ENCODE data around the gene CD200R1.
"Not testable (repeated sequence)": the region's sequence is repeated elsewhere in the genome, so short reads cannot be mapped to it uniquely, and the experiment has no call there.

CD200R1 gene

DNA sequence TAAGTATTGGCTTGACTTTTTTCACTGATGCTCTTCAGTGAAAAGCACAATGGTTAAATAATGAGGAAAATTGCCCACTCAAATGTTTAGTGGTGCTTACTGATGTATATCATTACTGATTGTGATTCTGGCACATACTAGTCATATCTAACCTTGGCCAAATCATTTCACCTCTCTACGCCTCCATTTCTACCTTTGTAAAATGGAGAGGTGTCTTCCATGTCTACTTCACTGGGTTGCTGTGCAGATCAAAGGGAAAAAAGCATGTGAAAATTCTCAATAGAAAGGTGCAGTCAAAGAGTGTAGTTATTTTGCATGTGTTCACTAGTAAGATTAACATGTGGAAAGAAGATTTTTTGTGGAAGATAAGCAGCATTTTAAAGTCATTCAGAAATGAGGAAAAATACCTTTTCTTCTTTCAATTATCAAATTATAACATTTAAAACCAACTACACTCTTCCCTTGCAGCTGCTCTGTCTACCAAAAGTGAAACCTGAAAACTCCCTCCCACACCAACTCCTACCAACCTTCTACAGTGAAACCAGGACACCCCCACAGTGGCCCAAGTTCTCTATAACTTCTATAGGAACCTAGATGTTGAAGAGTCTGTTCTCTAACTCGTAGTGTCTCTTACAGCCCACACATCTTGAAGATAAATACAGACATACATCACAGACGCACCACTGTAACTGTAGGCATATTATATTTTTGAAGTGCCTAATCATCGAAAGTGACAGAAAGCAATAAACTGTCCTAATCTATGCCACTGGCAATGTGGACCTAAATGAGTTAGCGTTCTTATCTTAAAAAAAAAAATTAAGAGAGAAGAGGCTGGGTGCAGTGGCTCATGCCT is 1.4 kb downstream of the CD200R1 start:
- DNase-seq, result no peak

DNA sequence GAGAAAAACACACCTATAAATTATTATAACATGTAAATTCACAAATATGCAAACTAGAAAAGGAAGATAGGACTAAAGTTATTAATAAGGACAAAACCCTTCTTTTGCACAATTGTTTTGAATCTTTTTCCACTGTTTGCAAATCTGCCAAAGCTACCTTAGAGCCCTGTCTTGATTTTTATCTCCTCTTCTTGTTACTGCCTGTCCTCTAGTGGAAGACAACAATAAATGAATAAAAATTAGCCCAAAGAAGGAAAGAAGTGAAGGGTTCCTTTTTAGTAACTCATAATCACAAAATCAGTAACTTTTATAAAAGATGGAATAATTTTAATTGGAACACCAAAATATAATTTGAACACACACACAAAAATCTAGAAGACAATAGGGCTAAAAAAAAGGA is 2.7 kb downstream of the CD200R1 start:
- no peak for DNase-seq

DNA sequence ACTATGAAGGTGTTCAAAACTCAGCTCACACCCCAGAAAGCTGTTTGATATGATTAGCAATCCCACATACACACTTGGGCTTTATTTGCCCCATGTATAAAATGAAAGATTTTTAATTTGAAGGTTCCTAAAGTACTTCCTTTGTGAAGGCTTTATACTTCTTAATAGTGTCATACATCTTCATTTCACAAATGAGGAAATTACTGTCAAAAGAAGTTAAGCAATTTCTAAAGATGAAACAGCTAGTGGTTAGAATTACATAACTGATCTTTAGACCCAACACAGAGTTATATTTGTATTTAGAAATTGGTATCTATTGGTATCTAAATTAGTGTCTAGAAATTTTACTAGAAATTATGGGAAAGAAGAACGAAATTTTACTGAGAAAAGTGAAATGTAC is 7.1 kb downstream of the CD200R1 start:
- DNase-seq, result no peak

DNA sequence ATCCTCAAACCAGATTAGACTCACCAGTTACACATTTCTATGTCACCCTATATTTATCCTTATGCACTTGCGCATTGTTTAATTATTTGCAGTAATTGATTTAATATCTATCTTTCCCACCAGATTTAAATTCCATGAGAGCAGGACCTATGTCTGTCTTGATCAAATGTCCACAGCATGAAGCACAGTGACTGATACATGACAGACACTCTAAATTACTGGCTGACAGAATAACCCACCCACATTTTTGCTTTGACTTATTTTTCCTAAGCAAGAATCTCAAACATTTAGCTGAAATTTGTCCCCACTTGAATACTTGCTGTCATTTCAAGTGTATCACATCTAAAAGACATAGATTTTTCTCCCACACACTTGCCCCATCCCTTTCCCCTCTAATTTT is 7.5 kb downstream of the CD200R1 start:
- DNase-seq, result no peak

DNA sequence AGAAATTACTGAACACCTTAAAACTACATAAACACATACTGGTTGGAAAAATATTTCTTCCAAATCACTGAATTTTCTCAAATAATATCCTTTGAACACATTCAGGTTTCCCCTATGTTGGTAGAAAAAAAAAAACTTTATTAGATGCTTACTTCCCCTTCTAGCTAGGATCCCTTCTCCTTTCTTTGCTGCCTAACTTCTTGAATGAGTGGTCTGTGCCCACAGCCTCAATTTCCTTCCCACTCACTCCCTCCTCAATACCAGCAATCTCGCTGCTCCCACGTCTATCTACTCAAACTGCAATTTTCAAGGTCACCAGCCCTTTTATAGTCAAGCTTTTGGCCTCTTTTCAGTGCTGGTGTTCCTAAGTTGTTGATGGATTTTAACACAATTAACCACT is 8.3 kb downstream of the CD200R1 start:
- no peak for DNase-seq

DNA sequence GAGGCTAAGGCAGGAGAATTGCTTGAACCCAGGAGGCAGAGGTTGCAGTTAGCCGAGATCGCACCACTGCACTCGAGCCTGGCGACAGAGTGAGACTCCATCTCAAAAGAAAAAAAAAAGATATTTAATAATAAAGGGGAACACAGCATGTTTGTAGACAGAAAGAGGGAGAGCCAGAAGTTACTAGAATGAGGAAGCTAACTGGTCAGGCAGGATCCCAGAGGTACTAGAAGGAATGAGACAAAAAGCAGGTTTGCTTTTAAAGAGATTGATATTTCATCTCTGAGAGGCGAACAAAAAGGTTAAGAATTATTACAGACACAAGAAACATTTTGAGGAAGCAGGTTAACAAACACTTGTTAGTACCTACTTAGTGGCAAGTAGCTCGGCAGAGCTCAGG is 9.2 kb downstream of the CD200R1 start:
- no peak for DNase-seq

DNA sequence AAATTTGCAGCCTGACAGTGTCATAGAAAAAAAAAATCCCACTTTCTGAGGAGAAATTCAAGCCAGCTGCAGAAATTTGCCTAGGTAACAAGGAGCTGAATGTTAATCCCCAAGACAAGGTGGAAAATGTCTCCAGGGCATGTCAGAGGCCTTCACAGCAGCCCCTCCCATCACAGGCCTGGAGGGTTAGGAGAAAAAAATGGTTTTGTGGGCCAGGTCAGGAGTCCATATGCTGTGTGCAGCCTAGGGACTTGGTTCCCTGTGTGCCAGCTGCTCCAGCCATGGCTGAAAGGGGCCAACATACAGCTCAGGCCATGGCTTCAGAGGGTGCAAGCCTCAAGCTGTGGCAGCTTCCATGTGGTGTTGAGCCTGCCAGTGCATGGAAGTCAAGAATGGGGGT is 11.2 kb downstream of the CD200R1 start:
- DNase-seq, result no peak

DNA sequence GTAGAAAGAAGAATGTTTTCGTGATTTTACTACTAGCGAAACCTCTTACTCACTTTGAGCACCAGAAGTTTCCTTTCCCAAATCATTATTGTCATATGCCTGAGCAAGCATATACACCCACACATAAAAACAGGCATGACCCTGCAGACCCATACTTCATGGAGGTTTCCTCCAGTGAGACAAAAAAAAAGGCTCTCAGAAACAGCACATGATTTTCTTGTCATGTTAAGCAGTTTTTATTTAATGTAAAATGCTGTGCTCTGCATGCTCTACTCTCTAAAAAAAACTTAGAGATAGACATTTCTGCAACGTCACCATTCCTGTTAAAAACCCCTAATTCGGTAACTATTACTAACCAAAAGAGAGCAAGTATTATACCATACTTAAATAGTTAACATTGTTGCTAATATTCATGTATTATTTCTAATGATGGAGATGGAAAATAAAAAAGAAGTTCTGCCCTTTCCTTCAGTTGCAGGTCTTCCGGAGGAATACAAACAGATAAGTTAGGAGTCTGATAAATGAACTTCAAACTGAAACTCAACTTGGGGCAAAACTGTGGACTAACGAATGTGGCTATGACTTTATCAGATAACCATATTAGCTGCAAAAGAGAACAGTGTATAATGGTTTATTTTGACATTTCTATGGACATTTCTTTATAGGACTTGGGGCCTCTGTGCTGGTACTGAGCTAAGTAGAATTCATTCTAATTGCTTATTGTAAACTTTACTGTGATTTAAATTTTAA is 15.9 kb downstream of the CD200R1 start:
- DNase-seq, result no peak

DNA sequence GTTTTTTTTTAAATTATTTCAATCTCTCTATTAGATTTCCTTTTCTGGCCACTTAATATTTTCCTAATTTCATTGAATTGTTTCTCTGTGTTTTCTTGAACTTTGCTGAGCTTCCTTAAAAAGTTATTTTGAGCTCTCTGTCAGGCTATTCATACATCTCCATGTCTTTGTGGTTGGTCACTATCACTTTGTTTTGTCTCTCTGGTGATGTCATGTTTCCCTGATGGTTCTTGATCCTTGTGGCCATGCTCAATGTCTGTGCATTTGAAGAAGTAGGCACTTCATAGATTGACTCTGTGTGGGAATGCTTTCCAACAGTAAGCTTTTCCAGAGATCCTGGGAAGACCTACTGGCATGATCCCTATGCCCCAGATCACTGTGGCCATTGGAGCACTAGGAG is 18.6 kb downstream of the CD200R1 start:
- no peak for DNase-seq

DNA sequence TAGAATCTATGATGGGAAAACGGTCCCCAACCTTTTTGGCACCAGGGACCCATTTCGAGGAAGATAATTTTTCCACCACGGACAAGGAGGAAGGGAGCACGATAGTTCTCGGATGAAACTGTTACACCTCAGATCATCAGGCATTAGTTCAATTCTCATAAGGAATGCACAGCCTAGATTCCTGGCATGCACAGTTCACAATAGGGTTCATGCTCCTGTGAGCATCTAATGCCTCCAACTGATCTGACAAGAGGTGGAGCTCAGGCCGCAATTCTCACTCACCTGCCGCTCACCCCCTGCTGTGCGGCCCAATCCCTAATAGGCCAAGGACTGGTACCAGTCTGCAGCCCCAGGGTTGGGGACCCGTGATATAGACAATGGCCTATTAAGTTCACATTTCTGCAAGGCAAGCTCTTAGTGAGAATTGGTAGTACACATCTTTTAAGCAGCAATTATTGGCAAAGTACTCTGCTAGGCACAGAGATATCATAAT is 26.5 kb downstream of the CD200R1 start:
- no peak for DNase-seq

DNA sequence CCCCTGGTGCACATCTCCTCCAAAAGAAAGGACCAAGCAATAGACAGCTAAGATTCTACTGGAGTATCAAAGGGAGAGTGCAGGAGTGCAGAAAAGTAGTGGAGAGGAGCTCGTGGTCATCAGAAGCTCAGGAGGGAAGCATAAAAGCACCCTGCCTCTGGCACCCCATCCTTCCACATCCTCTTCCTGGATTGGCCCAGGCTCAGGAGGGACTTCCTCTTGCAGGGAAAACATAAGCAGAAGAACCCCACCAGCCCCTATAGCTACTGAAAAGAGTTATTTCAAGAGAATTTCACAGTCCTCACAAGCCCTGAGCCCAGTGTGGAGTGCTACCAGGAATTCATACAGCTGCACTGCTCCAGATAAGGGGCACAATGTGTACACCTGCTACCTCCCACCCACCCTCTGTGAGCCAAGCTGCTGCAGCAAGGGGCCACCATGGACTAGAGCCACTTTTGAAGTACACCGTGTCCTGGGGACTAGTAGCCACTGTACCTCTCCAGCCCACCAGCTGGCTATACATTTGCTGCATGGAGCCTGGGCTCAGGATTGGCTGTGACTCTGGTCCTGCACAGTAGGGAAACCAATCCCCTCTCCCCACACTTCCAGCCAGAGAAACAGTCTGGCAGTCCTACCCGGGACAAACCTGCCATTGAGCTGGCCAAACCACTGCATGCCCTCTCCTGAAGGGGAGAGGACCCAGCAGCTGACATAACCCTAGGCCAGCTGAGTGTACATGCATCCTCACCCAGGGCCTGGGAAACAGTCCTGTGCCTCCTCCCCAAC is 43.0 kb downstream of the CD200R1 start:
- DNase-seq, result no peak

DNA sequence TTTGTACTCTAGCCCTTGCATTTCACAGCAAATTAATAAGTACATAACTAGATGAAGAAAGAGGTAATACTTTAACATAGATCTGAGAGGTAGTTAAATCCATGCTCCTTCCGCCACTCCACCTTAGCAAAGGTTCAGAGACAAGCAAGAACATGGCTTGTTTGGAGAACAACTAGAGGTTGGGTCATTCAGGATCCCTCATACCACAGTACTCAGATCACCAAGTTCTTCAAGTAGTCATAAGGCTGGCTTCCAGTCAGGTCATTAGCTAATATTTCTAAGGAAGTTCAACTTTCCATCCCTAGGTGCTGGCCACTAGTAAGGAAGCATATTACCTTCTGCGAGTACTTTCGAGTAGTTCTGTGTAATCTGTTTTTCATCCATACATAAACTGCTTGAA is 44.1 kb downstream of the CD200R1 start:
- no peak for DNase-seq

DNA sequence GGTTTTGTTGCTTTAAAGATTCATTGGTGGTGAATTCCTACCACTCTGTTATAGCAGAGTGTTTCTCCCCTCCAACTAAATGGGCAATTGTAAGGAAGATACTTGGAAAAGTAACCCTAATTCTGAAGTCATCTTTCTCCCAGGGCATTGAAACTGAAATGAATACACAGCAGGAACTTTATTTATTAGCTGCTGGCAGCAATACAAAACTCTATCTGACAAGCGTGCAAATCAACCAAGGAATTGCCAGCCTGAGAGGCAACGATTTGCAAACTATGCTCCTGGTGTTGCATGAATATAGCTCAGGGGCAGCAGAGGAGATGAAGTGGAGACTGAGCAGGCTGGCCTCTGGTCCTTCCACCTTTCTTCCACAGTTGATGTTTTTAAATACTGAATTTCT is 48.9 kb downstream of the CD200R1 start:
- no peak for DNase-seq

DNA sequence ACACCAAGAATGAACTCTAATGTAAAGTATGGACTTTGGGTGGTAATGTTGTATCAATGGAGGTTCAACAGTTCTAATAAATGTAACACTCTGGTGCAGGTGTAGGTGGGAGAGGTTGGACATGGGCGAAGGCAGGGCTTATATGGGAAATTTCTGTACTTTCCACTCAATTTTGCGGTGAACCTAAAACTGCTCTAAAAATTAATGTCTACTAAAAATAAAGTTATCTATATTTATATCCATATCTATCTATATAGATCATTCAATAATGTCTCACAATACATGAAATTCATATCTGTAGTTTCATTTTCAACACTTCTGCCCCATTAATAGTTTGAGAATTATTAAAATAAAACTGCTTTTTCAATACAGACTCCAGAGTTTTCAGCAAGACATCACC is 49.3 kb downstream of the CD200R1 start:
- no peak for DNase-seq

DNA sequence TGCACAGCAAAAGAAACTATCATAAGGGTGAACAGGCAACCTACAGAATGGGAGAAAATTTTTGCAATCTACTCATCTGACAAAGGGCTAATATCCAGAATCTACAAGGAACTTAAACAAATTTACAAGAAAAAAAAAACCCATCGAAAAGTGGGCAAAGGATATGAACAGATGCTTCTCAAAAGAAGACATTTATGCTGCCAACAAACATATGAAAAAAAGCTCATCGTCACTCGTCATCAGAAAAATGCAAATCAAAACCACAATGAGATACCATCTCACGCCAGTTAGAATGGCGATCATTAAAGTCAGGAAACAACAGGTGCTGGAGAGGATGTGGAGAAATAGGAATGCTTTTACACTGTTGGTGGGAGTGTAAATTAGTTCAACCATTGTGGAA is 55.4 kb downstream of the CD200R1 start:
- DNase-seq, result not testable (repeated sequence)

DNA sequence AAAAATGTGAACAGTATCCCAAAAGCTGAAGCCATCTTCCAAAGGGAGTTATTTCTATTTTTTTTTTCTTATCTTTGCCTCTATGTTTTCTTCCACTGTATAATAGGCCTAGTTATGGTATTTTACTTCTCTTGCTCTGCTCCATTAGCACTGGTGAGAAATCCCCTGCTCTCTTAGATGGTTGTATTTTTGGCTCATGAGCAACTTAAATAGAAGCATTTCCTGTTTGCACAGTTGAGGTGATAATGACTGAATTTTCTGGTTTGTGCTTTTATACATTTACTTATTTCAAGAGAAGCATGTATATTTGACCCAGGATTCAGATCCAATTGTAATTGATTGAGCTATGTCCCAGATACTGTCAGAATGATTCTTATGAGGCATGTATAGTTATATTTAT is 66.7 kb downstream of the CD200R1 start:
- no peak for DNase-seq

DNA sequence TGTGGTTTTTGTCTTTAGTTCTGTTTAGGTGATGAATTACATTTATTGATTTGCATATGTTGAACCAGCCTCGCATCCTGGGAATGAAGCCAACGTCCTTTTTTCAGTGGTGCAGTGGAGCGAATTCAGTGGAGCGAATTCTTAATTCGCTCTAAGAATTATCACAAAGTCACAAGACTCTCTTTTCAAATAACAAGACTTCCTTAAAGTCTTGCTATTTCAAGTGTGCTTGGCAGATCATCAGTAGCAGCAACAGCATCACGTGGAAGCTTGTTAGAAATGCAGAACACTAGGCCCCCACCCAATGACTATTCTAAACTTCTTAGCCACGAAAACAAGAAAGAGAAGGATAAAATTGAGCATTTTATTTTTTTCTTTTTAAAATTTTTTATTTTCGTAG is 70.1 kb downstream of the CD200R1 start:
- no peak for DNase-seq

DNA sequence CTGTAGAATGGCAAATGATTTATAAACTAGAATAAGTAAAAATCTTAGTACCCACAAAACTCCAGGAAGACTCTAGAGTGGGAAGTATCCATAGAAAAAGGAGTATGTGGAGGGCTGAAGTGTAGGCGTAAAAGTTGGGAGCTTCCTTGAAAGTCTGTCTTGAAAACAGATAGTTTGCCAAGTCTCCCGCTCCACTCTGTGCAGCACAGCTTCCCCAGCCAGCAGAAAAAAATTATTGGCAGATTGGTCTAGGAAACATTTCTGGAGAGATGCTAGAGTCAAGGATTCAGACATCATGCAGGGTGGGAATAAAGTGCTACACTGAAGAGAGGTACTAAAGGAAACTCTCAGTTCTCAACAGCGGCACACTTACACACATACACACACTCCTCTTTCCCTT is 74.8 kb downstream of the CD200R1 start:
- no peak for DNase-seq

DNA sequence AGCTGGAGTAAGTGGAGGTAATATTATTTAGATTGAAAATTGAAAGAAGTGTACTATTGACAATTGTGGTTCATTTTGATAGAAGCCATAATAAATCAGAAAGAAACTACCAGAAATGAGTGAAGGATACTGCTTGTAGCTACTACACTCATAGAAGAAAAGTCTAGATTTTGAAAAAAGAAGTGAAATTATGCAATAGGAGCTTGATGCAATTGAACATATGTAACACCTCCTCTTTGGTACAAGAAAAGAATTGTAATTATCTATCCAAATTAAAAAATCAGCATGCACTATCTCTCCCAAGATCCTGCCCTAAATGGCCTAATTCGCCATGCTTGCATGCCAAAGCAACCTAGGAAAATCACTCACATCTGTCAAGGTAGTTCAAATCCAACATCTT is 77.1 kb downstream of the CD200R1 start:
- no peak for DNase-seq

DNA sequence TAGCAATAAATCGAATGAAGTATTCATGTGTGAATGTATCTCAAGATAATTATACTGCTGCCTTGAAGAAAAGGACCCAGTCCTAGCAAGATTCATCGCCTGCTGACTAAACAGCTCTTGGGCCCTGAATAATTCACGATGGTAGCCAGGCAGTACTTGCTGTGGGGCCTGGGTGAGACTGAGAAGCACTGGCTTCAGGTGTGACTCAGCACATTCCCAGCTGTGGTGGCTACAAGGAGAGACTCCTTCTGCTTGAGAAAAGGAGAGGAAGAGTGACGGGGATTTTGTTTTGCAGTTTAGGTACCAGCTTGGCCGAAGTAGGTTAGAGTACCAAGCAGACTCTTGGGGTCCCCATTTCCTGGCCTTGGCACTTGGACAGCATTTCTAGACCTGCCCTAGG is 80.6 kb downstream of the CD200R1 start:
- no peak for DNase-seq

DNA sequence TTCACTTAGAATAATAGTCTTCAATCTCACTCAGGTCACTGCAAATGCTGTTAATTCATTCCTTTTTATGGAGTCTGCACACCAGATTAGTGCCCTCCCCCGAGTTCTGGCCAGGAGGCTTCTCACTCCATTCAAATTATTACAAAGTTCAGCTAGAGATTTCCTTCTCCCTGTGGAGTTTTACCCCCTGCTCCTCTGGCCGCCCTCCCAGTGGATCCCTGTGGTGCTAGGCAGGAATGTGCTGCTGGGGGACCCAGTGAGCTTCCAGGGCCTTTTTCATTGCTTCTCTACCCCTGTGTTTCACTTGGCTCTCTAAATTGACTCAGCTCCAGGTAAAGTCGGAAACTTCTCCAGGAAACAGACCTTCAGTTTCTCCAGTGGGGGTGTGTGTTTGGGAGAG is 85.5 kb downstream of the CD200R1 start:
- no peak for DNase-seq

DNA sequence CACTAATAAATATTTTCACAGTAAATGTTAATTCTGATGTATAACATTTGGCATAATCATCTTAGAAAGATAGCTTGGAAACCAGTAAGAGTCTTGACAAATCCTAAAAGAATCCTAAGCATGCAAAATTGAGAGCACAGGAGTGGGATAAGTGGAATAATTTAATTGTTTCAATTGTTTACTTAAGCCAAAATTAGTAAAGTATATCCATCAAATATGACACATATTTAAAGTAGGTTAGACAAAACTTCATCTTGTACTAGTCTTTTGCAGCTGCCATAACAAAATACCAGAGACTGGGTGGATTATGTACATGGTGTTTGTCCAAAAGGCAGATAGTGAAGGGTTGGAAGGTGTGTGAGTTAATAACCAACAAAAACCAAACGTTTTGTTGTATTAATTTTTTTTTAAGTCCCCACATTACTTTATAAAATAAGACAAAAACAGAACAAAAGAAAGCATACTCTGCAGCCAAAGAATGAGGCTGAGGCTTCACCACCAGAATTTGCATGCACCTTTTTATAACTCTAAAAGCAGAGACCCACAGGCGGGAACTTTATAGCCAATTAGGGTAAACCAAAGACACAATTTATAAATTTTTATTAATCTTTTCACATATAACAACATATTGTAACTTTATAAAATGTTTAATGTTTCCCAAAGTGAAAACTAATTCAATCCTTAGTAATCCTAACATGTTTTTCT is 86.4 kb downstream of the CD200R1 start:
- DNase-seq, result no peak

Measured in NCI-H524 treated with DMSO at 0.1 percent for 48 hours (cell line).